Measurements from ENCODE around the gene HMGN5. TPM values are rescaled to one million over a fixed set of nuclear protein-coding genes. Genes with fewer than 3 reads are reported as not detected.

The HMGN5 gene
- total and polyA plus RNA-seq, 2 of the 8 experiments (the other 6 are each of a cell fraction or from before 2014, with no cell fraction given), result 6.0 to 20.4 TPM

- no peak for TF ChIP-seq NANOG (IDR thresholded peaks at IDR 0.05; ENCODE audit: insufficient read depth, low read depth, low read length, poor library complexity, severe bottlenecking)
- no peak for TF ChIP-seq JUND (IDR thresholded peaks at IDR 0.05; ENCODE audit: low read length)
- no peak for TF ChIP-seq RXRA (IDR thresholded peaks at IDR 0.05; ENCODE audit: insufficient read depth, low read depth, low read length)
- no peak for TF ChIP-seq CBX8 (IDR thresholded peaks at IDR 0.05; ENCODE audit: borderline replicate concordance, low read depth, low read length)
These were observed 39.1 kb upstream of the HMGN5 start (continued) for GRCh38 chrX:81240701-81241331.

Measured in H1 (cell line).